GM21619 (cell line): ENCODE measurements around the gene PPHLN1.
A peak's percentile ranks its signal among the peaks of the same experiment; 100 is the strongest.

Experiments
- ATAC-seq: cut with Tn5 transposase; IDR thresholded peaks from one replicate; pipeline ENCODE4 v1.9.1; 2021; ENCODE audit not compliant: unreplicated experiment

The PPHLN1 gene

GRCh38 chr12:42428850-42429249 lies 102.9 kb downstream of the PPHLN1 start:
- ATAC-seq: no peak

- no peak for ATAC-seq
These were observed 106.7 kb downstream of the PPHLN1 start for GRCh38 chr12:42432517-42433140.

GRCh38 chr12:42440608-42441007 lies 114.6 kb downstream of the PPHLN1 start:
- no peak for ATAC-seq

GRCh38 chr12:42442311-42442759 lies 116.4 kb downstream of the PPHLN1 start:
- ATAC-seq: no peak

GRCh38 chr12:42442888-42443287 lies 116.9 kb downstream of the PPHLN1 start:
- ATAC-seq: no peak

- no peak for ATAC-seq
These were observed 118.4 kb downstream of the PPHLN1 start for GRCh38 chr12:42444192-42444943.

- no peak for ATAC-seq
These were observed 119.9 kb downstream of the PPHLN1 start for GRCh38 chr12:42445891-42446290.

GRCh38 chr12:42446761-42447160 lies 120.8 kb downstream of the PPHLN1 start:
- ATAC-seq: no peak

- no peak for ATAC-seq
These were observed 121.4 kb downstream of the PPHLN1 start for GRCh38 chr12:42447371-42447786.

GRCh38 chr12:42448841-42449240 lies 122.9 kb downstream of the PPHLN1 start:
- ATAC-seq: no peak

- peak; percentile 59 for ATAC-seq
These were observed 124.3 kb downstream of the PPHLN1 start for GRCh38 chr12:42450248-42450647.

- no peak for ATAC-seq
These were observed 132.6 kb downstream of the PPHLN1 start for GRCh38 chr12:42458575-42458974.

GRCh38 chr12:42459336-42459847 lies 133.4 kb downstream of the PPHLN1 start:
- no peak for ATAC-seq

GRCh38 chr12:42462486-42462885 lies 136.5 kb downstream of the PPHLN1 start:
- ATAC-seq: no peak

- no peak for ATAC-seq
These were observed 137.7 kb downstream of the PPHLN1 start for GRCh38 chr12:42463671-42464070.

- ATAC-seq: no peak
These were observed 142.4 kb downstream of the PPHLN1 start for GRCh38 chr12:42468341-42468821.

- ATAC-seq: no peak
These were observed 143.0 kb downstream of the PPHLN1 start for GRCh38 chr12:42468921-42469320.

GRCh38 chr12:42469355-42470175 lies 143.6 kb downstream of the PPHLN1 start:
- peak; percentile 97 for ATAC-seq

- ATAC-seq: no peak
These were observed 146.4 kb downstream of the PPHLN1 start for GRCh38 chr12:42472376-42472775.

GRCh38 chr12:42473130-42473529 lies 147.2 kb downstream of the PPHLN1 start:
- no peak for ATAC-seq

GRCh38 chr12:42473561-42473960 lies 147.6 kb downstream of the PPHLN1 start:
- ATAC-seq: no peak
